ENCODE measurements around the gene ZBTB9.

The ZBTB9 gene

GRCh38 chr6:33419580-33420490, 34.5 kb upstream of the ZBTB9 start, which contains the start of gene SYNGAP1:
SYNGAP1 (plus strand) TSS chr6:33420065; CDS start chr6:33420265, 200 bp downstream.
- peak; percentile 52 to 63 for DNase-seq

- no peak for DNase-seq
These were observed 33.7 kb upstream of the ZBTB9 start for GRCh38 chr6:33420491-33421343.

GRCh38 chr6:33421344-33421643, 33.1 kb upstream of the ZBTB9 start:
- DNase-seq = no peak

GRCh38 chr6:33423777-33424176, 30.6 kb upstream of the ZBTB9 start:
- DNase-seq = no peak

GRCh38 chr6:33424855-33425667, 29.3 kb upstream of the ZBTB9 start:
- DNase-seq = no peak

GRCh38 chr6:33425668-33426577, 28.5 kb upstream of the ZBTB9 start:
- peak; percentile 89 to 92 for DNase-seq

GRCh38 chr6:33426590-33427511, 27.5 kb upstream of the ZBTB9 start:
- DNase-seq = peak; percentile 62 to 80

- DNase-seq = peak; percentile 59 to 81
These were observed 26.7 kb upstream of the ZBTB9 start for GRCh38 chr6:33427585-33428223.

GRCh38 chr6:33428224-33428965, 26.0 kb upstream of the ZBTB9 start:
- DNase-seq = peak; percentile 22 to 50

- DNase-seq = no peak
These were observed 25.2 kb upstream of the ZBTB9 start for GRCh38 chr6:33428966-33429749.

GRCh38 chr6:33429750-33430052, 24.7 kb upstream of the ZBTB9 start:
- DNase-seq = peak in 1 of 2 donors; percentile 62

GRCh38 chr6:33430334-33430733, 24.0 kb upstream of the ZBTB9 start:
- peak in 1 of 2 donors; percentile 51 for DNase-seq

- peak; percentile 87 to 90 for DNase-seq
These were observed 23.1 kb upstream of the ZBTB9 start for GRCh38 chr6:33430991-33431879.

- no peak for DNase-seq
These were observed 22.4 kb upstream of the ZBTB9 start for GRCh38 chr6:33431880-33432541.

- no peak for DNase-seq
These were observed 21.8 kb upstream of the ZBTB9 start for GRCh38 chr6:33432546-33432945.

GRCh38 chr6:33433001-33433543, 21.3 kb upstream of the ZBTB9 start:
- DNase-seq = no peak
